ENCODE data around the gene USP2.
"Not testable (repeated sequence)": the region's sequence is repeated elsewhere in the genome, so short reads cannot be mapped to it uniquely, and the experiment has no call there.

Gene USP2

DNA sequence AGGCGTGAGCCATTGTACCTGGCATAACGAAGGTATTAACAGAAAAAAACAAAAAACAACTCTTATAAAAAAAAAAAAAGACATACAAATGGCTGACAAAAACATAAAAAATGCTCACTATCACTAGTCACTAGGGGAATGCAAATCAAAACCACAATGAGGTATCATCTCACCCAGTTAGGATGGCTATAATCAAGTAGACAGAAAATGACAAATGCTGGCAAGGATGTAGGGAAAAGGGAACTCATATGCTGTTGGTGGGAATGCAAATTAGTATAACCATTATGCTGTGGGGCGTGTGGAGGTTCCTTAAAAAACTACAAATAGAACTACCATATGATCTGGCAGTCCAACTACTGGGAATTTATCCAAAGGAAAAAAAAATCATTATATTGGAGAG is 24.5 kb upstream of the USP2 start:
- H3K27me3 ChIP-seq (ENCODE audit: control insufficient read depth, insufficient read depth, low read length): peaks cover 3% of the 10 kb centered on the region
- H3K4me3 ChIP-seq (ENCODE audit: low read length): no peak overlapping the region
- no peak overlapping the region for H3K27ac ChIP-seq (ENCODE audit: low read depth, low read length)
- H3K36me3 ChIP-seq (ENCODE audit: control insufficient read depth, insufficient read depth, low read length): no peaks in the 10 kb centered on the region
- no peaks in the 10 kb centered on the region for H3K4me1 ChIP-seq (ENCODE audit: control insufficient read depth, insufficient read depth, low read length)
- no peak overlapping the region for H3K9ac ChIP-seq (ENCODE audit: low read length)

DNA sequence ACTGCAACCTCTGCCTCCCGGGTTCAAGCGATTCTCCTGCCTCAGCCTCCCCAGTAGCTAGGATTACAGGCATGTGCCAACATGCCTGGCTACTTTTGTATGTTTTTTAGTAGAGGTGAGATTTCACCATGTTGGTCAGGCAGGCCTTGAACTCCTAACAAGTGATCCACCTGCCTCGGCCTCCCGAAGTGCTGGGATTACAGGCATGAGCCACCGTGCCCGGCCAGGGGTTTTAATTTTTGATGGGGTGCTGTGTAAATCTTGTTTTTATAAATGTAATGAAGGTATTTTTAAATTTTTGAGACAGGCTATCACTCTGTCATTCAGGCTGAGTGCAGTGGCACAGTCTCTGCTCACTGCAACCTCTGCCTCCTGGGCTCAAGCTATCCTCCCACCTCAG is 24.0 kb upstream of the USP2 start:
- H3K4me1 ChIP-seq (ENCODE audit: control insufficient read depth, insufficient read depth, low read length); H3K27ac ChIP-seq (ENCODE audit: low read depth, low read length); H3K27me3 ChIP-seq (ENCODE audit: control insufficient read depth, insufficient read depth, low read length); H3K36me3 ChIP-seq (ENCODE audit: control insufficient read depth, insufficient read depth, low read length); H3K9ac ChIP-seq (ENCODE audit: low read length); H3K4me3 ChIP-seq (ENCODE audit: low read length): not testable (repeated sequence)

DNA sequence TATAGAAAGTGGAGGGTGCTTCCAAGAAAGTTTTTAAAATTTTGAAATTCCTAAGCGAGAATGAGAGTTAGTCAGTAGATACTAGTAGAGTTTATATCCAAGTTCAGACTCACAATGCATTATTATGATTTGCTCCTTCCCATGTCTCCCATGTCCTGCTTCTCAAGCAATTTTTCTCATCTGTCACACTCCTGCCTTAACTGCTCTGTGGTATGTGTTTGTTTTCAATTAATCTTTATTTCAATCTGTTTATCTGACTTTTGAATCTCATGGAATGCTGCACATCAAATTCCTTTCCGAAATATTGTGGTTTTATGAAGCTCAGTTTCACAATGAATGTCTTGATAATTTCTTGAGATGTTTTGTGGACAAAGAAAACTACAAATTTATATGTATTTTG is 23.4 kb upstream of the USP2 start:
- Histone ChIP-seq H3K9ac (ENCODE audit: low read length) (no peak overlapping the region), H3K36me3 (ENCODE audit: control insufficient read depth, insufficient read depth, low read length) (no peaks in the 10 kb centered on the region), H3K27me3 (ENCODE audit: control insufficient read depth, insufficient read depth, low read length) (peaks cover 3% of the 10 kb centered on the region), H3K4me3 (ENCODE audit: low read length) (no peak overlapping the region), H3K27ac (ENCODE audit: low read depth, low read length) (no peak overlapping the region), H3K4me1 (ENCODE audit: control insufficient read depth, insufficient read depth, low read length) (no peaks in the 10 kb centered on the region)

DNA sequence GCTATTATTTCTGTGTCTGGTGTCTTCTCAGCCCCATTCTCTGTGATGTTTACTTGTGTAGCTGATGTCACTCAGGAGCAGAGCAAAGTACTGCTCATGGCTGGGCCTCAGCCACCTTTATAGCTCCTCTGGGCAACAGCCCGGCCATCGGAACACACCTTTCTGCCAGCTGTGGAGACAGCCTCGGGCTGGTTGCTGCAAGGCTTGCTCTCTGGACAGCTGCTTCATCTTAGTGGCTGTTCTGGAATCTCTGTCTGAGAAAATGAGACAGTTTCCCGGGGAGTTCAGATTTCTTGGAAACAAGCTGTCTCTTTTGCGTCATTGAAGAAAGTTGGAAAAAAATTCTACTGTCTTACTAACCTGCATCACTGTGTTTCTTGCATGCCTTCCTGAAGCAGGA is 21.5 kb upstream of the USP2 start:
- H3K27me3 ChIP-seq (ENCODE audit: control insufficient read depth, insufficient read depth, low read length): peaks cover 3% of the 10 kb centered on the region
- H3K27ac ChIP-seq (ENCODE audit: low read depth, low read length): no peak overlapping the region
- no peaks in the 10 kb centered on the region for H3K36me3 ChIP-seq (ENCODE audit: control insufficient read depth, insufficient read depth, low read length)
- H3K9ac ChIP-seq (ENCODE audit: low read length): no peak overlapping the region
- H3K4me3 ChIP-seq (ENCODE audit: low read length): no peak overlapping the region
- no peaks in the 10 kb centered on the region for H3K4me1 ChIP-seq (ENCODE audit: control insufficient read depth, insufficient read depth, low read length)

DNA sequence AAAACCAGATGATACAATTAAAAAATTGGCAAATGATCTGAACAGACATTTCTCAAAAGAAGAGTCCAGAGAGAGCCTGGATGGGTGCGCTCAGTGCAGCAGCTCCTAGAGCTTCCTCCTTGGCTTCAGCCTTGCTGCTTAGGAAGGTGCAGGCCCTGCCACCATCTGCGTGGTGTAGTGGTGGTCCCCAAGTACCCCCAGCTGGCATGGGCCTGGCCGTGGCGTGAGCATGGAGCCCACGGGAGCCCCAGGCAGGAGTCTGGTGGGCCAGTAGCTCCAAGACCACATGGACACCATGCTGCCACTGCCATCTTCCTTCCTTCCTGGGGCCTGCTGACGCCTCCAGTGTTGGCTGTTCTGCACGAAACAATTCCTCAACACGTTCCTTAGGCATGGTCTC is 21.0 kb upstream of the USP2 start:
- Histone ChIP-seq H3K27me3 (ENCODE audit: control insufficient read depth, insufficient read depth, low read length) (peaks cover 3% of the 10 kb centered on the region), H3K9ac (ENCODE audit: low read length) (no peak overlapping the region), H3K4me3 (ENCODE audit: low read length) (no peak overlapping the region), H3K36me3 (ENCODE audit: control insufficient read depth, insufficient read depth, low read length) (no peaks in the 10 kb centered on the region), H3K4me1 (ENCODE audit: control insufficient read depth, insufficient read depth, low read length) (no peaks in the 10 kb centered on the region), H3K27ac (ENCODE audit: low read depth, low read length) (no peak overlapping the region)

DNA sequence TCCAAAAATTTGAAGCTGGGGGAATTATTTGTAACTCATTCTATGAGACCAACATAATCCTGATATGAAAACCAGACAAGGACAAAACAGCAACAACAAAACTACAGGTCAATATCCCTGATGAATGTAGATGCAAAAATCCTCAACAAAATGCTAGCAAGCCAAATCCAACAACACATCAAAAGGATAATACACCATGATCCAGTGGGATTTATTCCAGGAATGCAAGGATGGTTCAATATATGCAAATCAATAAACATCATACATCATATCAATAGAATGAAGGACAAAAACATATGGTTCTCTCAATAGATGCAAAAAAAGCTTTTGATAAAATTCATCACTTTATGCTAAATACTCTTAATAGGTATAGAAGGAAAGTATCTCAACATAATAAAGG is 19.4 kb upstream of the USP2 start:
- Histone ChIP-seq H3K27ac (ENCODE audit: low read depth, low read length) (no peak overlapping the region), H3K27me3 (ENCODE audit: control insufficient read depth, insufficient read depth, low read length) (peaks cover 3% of the 10 kb centered on the region), H3K4me1 (ENCODE audit: control insufficient read depth, insufficient read depth, low read length) (no peaks in the 10 kb centered on the region), H3K4me3 (ENCODE audit: low read length) (no peak overlapping the region), H3K36me3 (ENCODE audit: control insufficient read depth, insufficient read depth, low read length) (no peaks in the 10 kb centered on the region), H3K9ac (ENCODE audit: low read length) (no peak overlapping the region)

DNA sequence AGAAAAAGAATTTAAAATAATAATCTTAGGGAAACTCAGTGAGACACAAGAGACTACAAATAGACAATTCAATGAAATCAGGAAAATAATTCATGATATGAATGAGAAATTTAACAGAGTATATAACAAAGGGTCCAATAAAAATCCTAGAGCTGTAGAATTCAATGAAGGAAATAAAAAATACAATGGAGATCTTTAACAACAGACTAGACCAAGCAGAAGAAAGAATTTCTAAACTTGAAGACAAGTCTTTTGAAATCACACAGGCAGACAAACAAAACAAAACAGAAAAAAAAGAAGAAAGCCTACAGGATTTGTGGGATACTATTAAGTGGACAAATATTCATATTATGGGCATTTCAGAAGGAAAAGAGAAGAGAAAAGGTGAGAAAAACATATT is 16.2 kb upstream of the USP2 start:
- Histone ChIP-seq H3K9ac (ENCODE audit: low read length) (no peak overlapping the region), H3K4me1 (ENCODE audit: control insufficient read depth, insufficient read depth, low read length) (no peaks in the 10 kb centered on the region), H3K27ac (ENCODE audit: low read depth, low read length) (no peak overlapping the region), H3K27me3 (ENCODE audit: control insufficient read depth, insufficient read depth, low read length) (peaks cover 3% of the 10 kb centered on the region), H3K4me3 (ENCODE audit: low read length) (no peak overlapping the region), H3K36me3 (ENCODE audit: control insufficient read depth, insufficient read depth, low read length) (no peaks in the 10 kb centered on the region)

DNA sequence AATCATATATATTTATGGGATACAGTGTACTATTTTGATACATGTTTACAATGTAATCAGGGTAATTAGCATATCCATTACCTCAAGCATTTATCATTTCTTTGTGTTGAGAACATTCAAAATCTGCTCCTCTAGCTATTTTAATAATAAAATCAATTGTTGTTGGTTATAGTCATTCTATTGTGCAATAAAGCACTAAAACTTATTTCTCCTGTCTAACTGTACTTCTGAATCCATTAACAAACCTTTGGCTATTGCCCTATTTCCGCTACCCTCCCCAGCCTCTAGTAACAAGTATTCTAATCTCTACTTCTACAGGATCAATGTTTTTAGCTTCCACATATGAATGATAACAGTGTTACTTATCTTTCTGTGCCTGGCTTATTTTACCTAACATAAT is 15.3 kb upstream of the USP2 start:
- Histone ChIP-seq H3K27ac (ENCODE audit: low read depth, low read length) (no peak overlapping the region), H3K36me3 (ENCODE audit: control insufficient read depth, insufficient read depth, low read length) (no peaks in the 10 kb centered on the region), H3K4me3 (ENCODE audit: low read length) (no peak overlapping the region), H3K27me3 (ENCODE audit: control insufficient read depth, insufficient read depth, low read length) (no peaks in the 10 kb centered on the region), H3K4me1 (ENCODE audit: control insufficient read depth, insufficient read depth, low read length) (no peaks in the 10 kb centered on the region), H3K9ac (ENCODE audit: low read length) (no peak overlapping the region)

DNA sequence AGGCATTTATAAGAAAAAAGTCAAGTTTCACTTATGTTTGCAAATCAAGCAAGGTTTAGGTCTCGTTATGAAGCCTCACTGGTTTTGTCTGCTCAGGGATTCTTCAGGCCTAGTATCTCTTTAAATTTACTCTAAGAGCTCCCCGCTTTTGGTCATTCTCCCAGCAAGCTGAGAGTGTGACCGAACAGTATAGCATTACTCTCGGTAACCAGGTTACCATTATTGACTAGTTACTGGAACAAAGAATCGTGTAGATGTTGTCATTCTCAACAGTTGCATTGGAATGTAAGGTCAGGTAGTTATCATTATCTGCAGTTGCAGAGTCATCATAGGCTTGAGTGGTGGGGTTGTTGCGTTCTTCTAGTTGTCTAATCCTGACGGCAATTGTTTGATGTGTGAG is 9.8 kb upstream of the USP2 start:
- no peaks in the 10 kb centered on the region for H3K4me1 ChIP-seq (ENCODE audit: control insufficient read depth, insufficient read depth, low read length)
- H3K36me3 ChIP-seq (ENCODE audit: control insufficient read depth, insufficient read depth, low read length): no peaks in the 10 kb centered on the region
- no peaks in the 10 kb centered on the region for H3K27me3 ChIP-seq (ENCODE audit: control insufficient read depth, insufficient read depth, low read length)
- H3K27ac ChIP-seq (ENCODE audit: low read depth, low read length): no peak overlapping the region
- no peak overlapping the region for H3K9ac ChIP-seq (ENCODE audit: low read length)
- H3K4me3 ChIP-seq (ENCODE audit: low read length): no peak overlapping the region

DNA sequence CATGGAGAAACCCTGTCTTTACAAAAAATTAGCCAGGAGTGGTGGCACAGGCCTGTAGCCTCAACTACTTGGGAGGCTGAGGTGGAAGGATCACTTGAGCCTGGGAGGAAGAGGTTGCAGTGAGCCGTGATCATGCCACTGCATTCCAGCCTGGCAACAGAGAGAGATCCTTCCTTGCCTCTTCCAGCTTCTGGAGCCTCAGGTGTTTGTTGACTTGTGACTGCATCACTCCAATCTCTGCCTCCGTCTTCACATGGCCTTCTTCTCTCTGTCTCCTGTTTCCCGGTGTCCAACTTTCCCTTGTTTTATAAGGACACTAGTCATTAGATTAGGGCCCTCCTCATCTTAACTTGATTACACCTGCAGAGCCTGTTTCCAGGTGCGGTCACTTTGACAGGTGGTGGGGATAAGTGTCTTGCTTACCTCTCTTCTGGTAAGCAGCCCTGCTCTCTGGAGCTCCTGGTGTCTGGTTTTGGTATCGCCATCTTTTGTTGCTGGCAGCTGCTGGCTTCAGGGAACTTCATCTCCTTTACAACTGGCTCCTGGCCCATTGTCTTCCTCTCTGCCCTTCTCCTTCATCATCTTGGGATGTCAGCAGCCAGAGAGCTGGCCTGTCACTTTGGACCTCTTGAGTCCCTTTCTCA is 8.2 kb upstream of the USP2 start:
- no peak overlapping the region for H3K9ac ChIP-seq (ENCODE audit: low read length)
- H3K27ac ChIP-seq (ENCODE audit: low read depth, low read length): no peak overlapping the region
- H3K4me3 ChIP-seq (ENCODE audit: low read length): no peak overlapping the region
- no peaks in the 10 kb centered on the region for H3K27me3 ChIP-seq (ENCODE audit: control insufficient read depth, insufficient read depth, low read length)
- no peaks in the 10 kb centered on the region for H3K4me1 ChIP-seq (ENCODE audit: control insufficient read depth, insufficient read depth, low read length)
- no peaks in the 10 kb centered on the region for H3K36me3 ChIP-seq (ENCODE audit: control insufficient read depth, insufficient read depth, low read length)

DNA sequence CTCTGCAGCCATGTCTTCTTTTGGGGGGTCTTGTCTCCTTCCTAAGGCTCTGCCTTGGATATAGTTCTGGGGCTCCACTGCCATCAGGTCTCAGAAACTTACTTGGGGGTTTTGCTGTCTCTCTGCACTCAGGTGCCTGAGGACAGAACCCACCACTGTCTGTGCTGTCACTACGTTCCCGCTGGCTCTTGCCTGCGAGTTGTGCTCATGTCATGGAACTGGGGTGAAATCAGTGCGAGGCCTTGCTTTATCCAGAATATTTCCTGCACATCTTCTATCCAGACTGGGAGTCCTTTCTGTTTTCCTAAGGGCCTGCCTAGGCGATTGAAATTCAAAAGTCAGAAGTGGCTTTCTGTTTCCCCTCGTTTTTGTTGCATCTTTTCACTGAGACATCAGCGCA is 6.6 kb upstream of the USP2 start:
- Histone ChIP-seq H3K4me1 (ENCODE audit: control insufficient read depth, insufficient read depth, low read length) (no peaks in the 10 kb centered on the region), H3K4me3 (ENCODE audit: low read length) (no peak overlapping the region), H3K27me3 (ENCODE audit: control insufficient read depth, insufficient read depth, low read length) (no peaks in the 10 kb centered on the region), H3K27ac (ENCODE audit: low read depth, low read length) (no peak overlapping the region), H3K36me3 (ENCODE audit: control insufficient read depth, insufficient read depth, low read length) (no peaks in the 10 kb centered on the region), H3K9ac (ENCODE audit: low read length) (no peak overlapping the region)

DNA sequence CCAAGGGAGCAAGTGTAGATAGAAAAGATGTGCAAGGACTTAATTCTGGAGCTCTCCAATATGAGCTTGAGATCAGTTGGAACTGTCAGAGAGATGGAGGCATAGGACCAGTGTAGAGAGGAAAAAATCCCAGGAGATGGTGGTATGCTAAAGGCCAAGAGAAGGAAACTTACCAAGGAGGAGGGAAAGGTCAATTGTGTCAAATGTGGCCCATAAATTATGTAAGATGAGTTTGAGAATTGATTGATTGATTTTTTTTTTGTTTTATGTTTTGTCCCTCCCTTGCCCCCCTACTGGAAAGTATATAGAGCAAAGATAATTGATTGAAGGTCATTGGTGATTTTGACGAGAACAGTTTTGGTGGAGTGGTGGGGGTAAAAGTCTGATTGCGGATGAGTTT is 2.8 kb upstream of the USP2 start:
- no peak overlapping the region for H3K27ac ChIP-seq (ENCODE audit: low read depth, low read length)
- H3K4me1 ChIP-seq (ENCODE audit: control insufficient read depth, insufficient read depth, low read length): peaks cover 12% of the 10 kb centered on the region
- no peak overlapping the region for H3K9ac ChIP-seq (ENCODE audit: low read length)
- no peak overlapping the region for H3K4me3 ChIP-seq (ENCODE audit: low read length)
- no peaks in the 10 kb centered on the region for H3K36me3 ChIP-seq (ENCODE audit: control insufficient read depth, insufficient read depth, low read length)
- H3K27me3 ChIP-seq (ENCODE audit: control insufficient read depth, insufficient read depth, low read length): no peaks in the 10 kb centered on the region

DNA sequence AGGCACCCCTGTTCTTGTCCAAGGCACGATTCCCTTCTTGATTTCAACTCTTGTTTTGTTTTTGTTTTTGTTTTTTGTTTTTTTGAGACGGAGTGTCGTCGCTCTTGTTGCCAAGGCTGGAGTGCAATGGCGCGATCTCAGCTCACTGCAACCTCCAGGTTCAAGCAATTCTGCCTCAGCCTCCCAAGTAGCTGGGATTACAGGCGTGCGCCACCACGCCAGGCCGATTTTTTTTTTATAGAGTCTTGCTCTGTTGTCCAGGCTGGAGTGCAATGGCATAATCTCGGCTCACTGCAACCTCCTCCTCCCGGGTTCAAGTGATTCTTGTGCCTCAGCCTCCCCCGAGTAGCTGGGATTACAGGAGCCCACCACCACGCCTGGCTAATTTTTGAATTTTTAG is 1.0 kb upstream of the USP2 start:
- H3K27me3 ChIP-seq (ENCODE audit: control insufficient read depth, insufficient read depth, low read length); H3K27ac ChIP-seq (ENCODE audit: low read depth, low read length); H3K9ac ChIP-seq (ENCODE audit: low read length); H3K36me3 ChIP-seq (ENCODE audit: control insufficient read depth, insufficient read depth, low read length): not testable (repeated sequence)
- Histone ChIP-seq H3K4me3 (ENCODE audit: low read length) (peak overlapping the region; percentile 81), H3K4me1 (ENCODE audit: control insufficient read depth, insufficient read depth, low read length) (peaks cover 12% of the 10 kb centered on the region)

Measured in rectal smooth muscle tissue (tissue), 1 donor.